ENCODE results near the gene FNIP1. TPM values are rescaled to one million over a fixed set of nuclear protein-coding genes. Genes with fewer than 3 reads are reported as not detected.

FNIP1 gene
- total and polyA plus RNA-seq, 9 of the 15 experiments (the other 6 are each of a cell fraction or from before 2014, with no cell fraction given): 5.0 to 32.8 (median 18.4) TPM

DNA sequence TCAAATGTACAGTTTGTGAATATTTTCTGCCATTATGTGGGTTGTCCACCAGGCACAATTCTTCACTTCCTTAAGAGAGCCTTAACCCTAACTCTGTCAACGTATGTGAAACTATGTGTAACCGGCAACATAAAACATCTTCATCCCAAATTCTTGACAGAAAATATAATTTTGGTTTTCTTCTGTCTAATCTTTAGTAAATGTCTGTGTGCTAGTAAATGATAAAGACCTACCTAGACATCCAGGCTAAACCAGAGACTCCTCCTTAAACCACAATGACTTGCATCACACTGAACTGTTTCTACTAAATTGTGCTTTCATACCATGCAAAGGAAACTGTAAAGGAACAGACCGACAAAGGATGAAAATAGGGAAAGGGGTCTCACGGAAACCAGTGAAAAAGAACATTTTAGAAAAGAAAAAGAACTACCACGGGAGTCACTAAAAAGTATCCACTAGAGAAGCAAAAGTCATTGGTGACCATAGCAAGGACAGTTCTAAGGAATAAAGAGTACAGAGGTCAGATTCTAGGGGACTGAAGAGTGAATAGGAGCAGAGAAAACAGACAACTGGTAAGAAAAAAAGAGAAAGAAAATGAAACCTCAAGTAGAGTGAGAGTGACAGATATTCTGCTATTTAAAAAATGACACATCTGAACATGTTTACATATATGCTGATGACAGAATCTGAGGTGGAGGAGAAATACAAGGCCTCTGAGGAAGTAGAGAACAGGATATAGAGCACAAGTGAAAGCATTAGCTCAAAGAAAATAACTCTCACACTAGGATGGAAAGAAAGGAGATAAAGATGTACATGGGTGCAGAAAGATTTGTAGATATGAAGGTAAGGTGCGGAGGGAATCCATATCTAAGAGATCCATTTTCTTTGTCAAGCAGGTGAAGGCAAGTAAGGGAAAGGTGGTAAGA lies 49.4 kb downstream of the FNIP1 start (continued):
- TF ChIP-seq, protein P1, sequence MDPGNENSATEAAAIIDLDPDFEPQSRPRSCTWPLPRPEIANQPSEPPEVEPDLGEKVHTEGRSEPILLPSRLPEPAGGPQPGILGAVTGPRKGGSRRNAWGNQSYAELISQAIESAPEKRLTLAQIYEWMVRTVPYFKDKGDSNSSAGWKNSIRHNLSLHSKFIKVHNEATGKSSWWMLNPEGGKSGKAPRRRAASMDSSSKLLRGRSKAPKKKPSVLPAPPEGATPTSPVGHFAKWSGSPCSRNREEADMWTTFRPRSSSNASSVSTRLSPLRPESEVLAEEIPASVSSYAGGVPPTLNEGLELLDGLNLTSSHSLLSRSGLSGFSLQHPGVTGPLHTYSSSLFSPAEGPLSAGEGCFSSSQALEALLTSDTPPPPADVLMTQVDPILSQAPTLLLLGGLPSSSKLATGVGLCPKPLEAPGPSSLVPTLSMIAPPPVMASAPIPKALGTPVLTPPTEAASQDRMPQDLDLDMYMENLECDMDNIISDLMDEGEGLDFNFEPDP (CRISPR knock-in tag; IDR thresholded peaks at IDR 0.05): no peak
- TF ChIP-seq ZNF143 (CRISPR knock-in tag; IDR thresholded peaks at IDR 0.05) (no peak), MAFF (IDR thresholded peaks at IDR 0.05; ENCODE audit: low read length) (peak; percentile 96), ZKSCAN1 (IDR thresholded peaks at IDR 0.05; ENCODE audit: low read depth, low read length) (0 out of 2 replicates have a peak, but pooled peaks have one; percentile 33), STAT5A (IDR thresholded peaks at IDR 0.05; ENCODE audit: borderline replicate concordance, low read length) (peak; percentile 91), HOXB6 (CRISPR knock-in tag; IDR thresholded peaks at IDR 0.05; ENCODE audit: borderline replicate concordance) (no peak)
- TF ChIP-seq, protein P2, sequence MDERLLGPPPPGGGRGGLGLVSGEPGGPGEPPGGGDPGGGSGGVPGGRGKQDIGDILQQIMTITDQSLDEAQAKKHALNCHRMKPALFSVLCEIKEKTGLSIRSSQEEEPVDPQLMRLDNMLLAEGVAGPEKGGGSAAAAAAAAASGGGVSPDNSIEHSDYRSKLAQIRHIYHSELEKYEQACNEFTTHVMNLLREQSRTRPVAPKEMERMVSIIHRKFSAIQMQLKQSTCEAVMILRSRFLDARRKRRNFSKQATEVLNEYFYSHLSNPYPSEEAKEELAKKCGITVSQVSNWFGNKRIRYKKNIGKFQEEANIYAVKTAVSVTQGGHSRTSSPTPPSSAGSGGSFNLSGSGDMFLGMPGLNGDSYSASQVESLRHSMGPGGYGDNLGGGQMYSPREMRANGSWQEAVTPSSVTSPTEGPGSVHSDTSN (CRISPR knock-in tag; IDR thresholded peaks at IDR 0.05; ENCODE audit: low read depth): no peak
- TF ChIP-seq, protein P2 (tag; conservative IDR thresholded peaks at IDR 0.05; ENCODE audit: low read depth): peak; percentile 93
- TF ChIP-seq, protein P3, sequence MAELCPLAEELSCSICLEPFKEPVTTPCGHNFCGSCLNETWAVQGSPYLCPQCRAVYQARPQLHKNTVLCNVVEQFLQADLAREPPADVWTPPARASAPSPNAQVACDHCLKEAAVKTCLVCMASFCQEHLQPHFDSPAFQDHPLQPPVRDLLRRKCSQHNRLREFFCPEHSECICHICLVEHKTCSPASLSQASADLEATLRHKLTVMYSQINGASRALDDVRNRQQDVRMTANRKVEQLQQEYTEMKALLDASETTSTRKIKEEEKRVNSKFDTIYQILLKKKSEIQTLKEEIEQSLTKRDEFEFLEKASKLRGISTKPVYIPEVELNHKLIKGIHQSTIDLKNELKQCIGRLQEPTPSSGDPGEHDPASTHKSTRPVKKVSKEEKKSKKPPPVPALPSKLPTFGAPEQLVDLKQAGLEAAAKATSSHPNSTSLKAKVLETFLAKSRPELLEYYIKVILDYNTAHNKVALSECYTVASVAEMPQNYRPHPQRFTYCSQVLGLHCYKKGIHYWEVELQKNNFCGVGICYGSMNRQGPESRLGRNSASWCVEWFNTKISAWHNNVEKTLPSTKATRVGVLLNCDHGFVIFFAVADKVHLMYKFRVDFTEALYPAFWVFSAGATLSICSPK (IDR thresholded peaks at IDR 0.05; ENCODE audit: borderline replicate concordance): no peak
- TF ChIP-seq, protein P4, sequence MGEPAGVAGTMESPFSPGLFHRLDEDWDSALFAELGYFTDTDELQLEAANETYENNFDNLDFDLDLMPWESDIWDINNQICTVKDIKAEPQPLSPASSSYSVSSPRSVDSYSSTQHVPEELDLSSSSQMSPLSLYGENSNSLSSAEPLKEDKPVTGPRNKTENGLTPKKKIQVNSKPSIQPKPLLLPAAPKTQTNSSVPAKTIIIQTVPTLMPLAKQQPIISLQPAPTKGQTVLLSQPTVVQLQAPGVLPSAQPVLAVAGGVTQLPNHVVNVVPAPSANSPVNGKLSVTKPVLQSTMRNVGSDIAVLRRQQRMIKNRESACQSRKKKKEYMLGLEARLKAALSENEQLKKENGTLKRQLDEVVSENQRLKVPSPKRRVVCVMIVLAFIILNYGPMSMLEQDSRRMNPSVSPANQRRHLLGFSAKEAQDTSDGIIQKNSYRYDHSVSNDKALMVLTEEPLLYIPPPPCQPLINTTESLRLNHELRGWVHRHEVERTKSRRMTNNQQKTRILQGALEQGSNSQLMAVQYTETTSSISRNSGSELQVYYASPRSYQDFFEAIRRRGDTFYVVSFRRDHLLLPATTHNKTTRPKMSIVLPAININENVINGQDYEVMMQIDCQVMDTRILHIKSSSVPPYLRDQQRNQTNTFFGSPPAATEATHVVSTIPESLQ (CRISPR knock-in tag; IDR thresholded peaks at IDR 0.05): no peak
- TF ChIP-seq, protein P5, sequence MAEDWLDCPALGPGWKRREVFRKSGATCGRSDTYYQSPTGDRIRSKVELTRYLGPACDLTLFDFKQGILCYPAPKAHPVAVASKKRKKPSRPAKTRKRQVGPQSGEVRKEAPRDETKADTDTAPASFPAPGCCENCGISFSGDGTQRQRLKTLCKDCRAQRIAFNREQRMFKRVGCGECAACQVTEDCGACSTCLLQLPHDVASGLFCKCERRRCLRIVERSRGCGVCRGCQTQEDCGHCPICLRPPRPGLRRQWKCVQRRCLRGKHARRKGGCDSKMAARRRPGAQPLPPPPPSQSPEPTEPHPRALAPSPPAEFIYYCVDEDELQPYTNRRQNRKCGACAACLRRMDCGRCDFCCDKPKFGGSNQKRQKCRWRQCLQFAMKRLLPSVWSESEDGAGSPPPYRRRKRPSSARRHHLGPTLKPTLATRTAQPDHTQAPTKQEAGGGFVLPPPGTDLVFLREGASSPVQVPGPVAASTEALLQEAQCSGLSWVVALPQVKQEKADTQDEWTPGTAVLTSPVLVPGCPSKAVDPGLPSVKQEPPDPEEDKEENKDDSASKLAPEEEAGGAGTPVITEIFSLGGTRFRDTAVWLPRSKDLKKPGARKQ (CRISPR knock-in tag; IDR thresholded peaks at IDR 0.05): no peak
- TF ChIP-seq, protein P6, sequence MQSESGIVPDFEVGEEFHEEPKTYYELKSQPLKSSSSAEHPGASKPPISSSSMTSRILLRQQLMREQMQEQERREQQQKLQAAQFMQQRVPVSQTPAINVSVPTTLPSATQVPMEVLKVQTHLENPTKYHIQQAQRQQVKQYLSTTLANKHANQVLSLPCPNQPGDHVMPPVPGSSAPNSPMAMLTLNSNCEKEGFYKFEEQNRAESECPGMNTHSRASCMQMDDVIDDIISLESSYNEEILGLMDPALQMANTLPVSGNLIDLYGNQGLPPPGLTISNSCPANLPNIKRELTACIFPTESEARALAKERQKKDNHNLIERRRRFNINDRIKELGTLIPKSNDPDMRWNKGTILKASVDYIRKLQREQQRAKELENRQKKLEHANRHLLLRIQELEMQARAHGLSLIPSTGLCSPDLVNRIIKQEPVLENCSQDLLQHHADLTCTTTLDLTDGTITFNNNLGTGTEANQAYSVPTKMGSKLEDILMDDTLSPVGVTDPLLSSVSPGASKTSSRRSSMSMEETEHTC (IDR thresholded peaks at IDR 0.05): 0 out of 2 replicates have a peak, but pooled peaks have one; percentile 43
- TF ChIP-seq, protein P7, sequence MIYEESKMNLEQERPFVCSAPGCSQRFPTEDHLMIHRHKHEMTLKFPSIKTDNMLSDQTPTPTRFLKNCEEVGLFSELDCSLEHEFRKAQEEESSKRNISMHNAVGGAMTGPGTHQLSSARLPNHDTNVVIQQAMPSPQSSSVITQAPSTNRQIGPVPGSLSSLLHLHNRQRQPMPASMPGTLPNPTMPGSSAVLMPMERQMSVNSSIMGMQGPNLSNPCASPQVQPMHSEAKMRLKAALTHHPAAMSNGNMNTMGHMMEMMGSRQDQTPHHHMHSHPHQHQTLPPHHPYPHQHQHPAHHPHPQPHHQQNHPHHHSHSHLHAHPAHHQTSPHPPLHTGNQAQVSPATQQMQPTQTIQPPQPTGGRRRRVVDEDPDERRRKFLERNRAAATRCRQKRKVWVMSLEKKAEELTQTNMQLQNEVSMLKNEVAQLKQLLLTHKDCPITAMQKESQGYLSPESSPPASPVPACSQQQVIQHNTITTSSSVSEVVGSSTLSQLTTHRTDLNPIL (CRISPR knock-in tag; IDR thresholded peaks at IDR 0.05): no peak

Data from K562 (cell line).